ENCODE measurements around the gene ACADM. TPM values are rescaled to one million over a fixed set of nuclear protein-coding genes. Genes with fewer than 3 reads are reported as not detected.

The ACADM gene
- total and polyA plus RNA-seq, 2 of the 13 experiments (the other 11 are each of a cell fraction or from before 2014, with no cell fraction given), result 43.7 to 92.2 TPM

DNA sequence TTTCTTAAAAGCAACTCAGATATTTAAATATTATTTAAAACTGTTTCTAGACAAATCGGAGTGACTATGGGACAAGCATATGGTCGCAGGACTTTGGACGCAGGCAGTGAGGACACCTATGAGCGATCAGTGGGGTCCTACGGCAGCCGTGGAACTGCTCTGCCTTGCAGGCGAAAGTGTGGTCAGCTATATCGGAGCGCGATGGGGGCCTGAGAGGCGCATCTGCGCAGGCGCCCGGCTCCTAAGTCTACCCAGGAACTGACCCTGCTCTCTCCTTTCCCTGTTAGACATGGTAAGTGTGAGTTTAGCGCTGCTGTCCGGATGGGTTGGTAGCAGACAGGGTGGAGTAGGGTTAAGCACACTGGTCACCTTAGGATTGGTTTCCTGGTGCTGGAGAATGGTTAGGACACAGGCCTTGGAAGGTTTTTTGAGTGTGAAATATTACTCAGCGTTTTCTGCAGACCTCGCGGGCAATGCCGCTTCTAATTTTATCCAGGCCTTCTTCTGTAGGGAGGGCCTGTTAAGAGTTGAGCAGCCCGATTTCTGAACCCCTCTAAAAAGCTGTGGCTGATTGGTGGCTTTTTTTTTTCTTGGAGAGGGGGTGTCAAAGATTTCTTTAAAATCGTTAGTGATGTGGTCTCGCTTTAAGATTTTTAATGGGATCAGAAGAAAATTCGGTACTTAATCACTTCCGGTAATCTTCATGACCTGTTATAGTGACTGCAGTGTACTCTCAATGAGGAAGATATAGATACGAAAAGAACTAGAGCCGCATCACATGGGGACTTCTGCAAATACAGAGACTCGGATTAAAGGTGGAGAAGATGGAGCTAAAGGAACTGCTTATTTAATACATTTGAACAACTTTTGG, 61.7 kb downstream of the ACADM start, which contains the start of gene RABGGTB (continued):
- TF ChIP-seq, protein P1, sequence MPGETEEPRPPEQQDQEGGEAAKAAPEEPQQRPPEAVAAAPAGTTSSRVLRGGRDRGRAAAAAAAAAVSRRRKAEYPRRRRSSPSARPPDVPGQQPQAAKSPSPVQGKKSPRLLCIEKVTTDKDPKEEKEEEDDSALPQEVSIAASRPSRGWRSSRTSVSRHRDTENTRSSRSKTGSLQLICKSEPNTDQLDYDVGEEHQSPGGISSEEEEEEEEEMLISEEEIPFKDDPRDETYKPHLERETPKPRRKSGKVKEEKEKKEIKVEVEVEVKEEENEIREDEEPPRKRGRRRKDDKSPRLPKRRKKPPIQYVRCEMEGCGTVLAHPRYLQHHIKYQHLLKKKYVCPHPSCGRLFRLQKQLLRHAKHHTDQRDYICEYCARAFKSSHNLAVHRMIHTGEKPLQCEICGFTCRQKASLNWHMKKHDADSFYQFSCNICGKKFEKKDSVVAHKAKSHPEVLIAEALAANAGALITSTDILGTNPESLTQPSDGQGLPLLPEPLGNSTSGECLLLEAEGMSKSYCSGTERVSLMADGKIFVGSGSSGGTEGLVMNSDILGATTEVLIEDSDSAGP (CRISPR knock-in tag; IDR thresholded peaks at IDR 0.05; ENCODE audit: borderline replicate concordance), result peak; percentile 59; the same call in 1 of the 2 replicates
- TF ChIP-seq ESRRA (CRISPR knock-in tag; IDR thresholded peaks at IDR 0.05; ENCODE audit: low read depth) (no peak), ZNF850 (CRISPR knock-in tag; conservative IDR thresholded peaks at IDR 0.05) (no peak), EZH2 (conservative IDR thresholded peaks at IDR 0.05; ENCODE audit: low read depth, low read length) (no peak), ZNF564 (CRISPR knock-in tag; IDR thresholded peaks at IDR 0.05) (no peak), AHR (CRISPR knock-in tag; IDR thresholded peaks at IDR 0.05) (peak; percentile 61; the same call in 1 of the 2 replicates), PAF1 (CRISPR knock-in tag; IDR thresholded peaks at IDR 0.05) (no peak), SRSF4 (IDR thresholded peaks at IDR 0.05; ENCODE audit: low read depth, low read length, poor library complexity, severe bottlenecking) (no peak)
- TF ChIP-seq, protein P2, sequence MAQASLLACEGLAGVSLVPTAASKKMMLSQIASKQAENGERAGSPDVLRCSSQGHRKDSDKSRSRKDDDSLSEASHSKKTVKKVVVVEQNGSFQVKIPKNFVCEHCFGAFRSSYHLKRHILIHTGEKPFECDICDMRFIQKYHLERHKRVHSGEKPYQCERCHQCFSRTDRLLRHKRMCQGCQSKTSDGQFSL (CRISPR knock-in tag; IDR thresholded peaks at IDR 0.05), result no peak
- TF ChIP-seq, protein P3, sequence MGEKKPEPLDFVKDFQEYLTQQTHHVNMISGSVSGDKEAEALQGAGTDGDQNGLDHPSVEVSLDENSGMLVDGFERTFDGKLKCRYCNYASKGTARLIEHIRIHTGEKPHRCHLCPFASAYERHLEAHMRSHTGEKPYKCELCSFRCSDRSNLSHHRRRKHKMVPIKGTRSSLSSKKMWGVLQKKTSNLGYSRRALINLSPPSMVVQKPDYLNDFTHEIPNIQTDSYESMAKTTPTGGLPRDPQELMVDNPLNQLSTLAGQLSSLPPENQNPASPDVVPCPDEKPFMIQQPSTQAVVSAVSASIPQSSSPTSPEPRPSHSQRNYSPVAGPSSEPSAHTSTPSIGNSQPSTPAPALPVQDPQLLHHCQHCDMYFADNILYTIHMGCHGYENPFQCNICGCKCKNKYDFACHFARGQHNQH (CRISPR knock-in tag; IDR thresholded peaks at IDR 0.05), result peak; percentile 46; the same call in 1 of the 2 replicates
